ENCODE results near the gene TDRD12. TPM values are rescaled to one million over a fixed set of nuclear protein-coding genes. Genes with fewer than 3 reads are reported as not detected.
"Not testable (repeated sequence)": the region's sequence is repeated elsewhere in the genome, so short reads cannot be mapped to it uniquely, and the experiment has no call there.

Gene TDRD12
- total RNA-seq, 1 experiment from 2014 or later, result not detected

DNA sequence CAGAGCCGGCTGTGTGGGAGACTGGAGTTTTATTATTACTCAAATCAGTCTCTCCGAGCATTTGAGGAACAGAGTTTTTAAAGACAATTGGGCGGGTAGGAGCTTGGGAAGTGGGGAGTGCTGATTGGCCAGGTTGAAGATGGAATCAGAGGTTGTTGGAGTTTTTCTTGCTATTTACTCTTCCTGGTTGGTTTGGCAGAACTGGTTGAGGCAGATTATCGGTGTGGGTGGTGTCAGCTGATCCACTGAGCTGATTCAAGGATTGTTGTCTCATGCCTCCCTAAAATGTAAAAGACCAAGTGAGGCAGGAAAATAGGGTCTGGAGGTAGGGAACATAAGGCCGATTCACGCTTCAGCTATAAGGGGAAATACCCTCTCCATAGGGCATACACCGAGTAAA, 1.3 kb upstream of the TDRD12 start:
- Histone ChIP-seq H3K9me3 (ENCODE audit: low read length) (no peaks in the 10 kb centered on the region), H3K9me2 (replicated peaks; ENCODE audit: insufficient read depth, low read length) (no peaks in the 10 kb centered on the region), H3K4me1 (ENCODE audit: low read length) (no peaks in the 10 kb centered on the region), H3K27ac (ENCODE audit: low read length) (no peak overlapping the region), H3K9ac (ENCODE audit: low read length) (no peak overlapping the region), H3K27me3 (ENCODE audit: low read length) (no peaks in the 10 kb centered on the region), H3K4me3 (ENCODE audit: low read length) (no peak overlapping the region), H3K36me3 (ENCODE audit: insufficient read depth, low read length) (0 out of 2 replicates have a peak, but pooled peaks cover 6% of the 10 kb centered on the region), H3K79me2 (ENCODE audit: low read length) (no peaks in the 10 kb centered on the region), H3K4me2 (ENCODE audit: low read depth, low read length, poor library complexity, severe bottlenecking) (no peak overlapping the region), H2AFZ (ENCODE audit: low read length) (no peak overlapping the region), H4K20me1 (ENCODE audit: insufficient read depth, low read depth, low read length) (no peaks in the 10 kb centered on the region)
- no peak for DNase-seq

DNA sequence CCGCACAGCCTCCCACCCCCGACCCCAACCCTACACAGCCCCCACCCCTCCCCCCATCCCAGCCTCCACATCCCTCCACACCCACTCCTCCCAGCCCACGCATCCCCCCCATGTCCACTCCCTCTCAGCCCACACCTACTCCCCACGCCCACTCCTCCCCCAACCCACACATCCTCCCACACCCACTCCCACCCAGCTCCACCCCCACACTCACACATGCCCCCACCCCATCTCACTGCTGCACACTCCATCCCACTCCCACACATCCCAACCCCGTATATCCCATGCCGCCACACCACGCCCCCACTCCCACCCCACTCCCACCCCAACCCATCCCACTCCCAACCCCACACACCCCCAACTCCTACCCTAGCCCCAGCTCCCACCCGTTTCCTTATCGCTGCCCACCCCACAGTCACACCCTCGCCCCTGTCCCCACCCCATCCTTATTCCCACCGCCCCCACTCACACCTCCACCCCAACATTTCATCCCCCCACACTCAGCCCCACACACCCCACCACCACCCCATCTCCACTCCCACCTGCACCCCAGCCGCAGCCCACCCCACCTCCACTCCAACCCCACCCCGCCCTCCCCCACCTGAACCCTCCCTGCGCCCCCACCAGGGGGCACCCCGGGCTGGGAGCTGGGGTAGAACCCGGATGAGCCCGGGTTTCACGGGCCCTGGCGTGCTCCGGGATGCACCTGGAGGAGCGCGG, 809 bp downstream of the TDRD12 start:
- Histone ChIP-seq H4K20me1 (ENCODE audit: insufficient read depth, low read depth, low read length) (no peaks in the 10 kb centered on the region), H3K9ac (ENCODE audit: low read length) (no peak overlapping the region), H3K9me2 (replicated peaks; ENCODE audit: insufficient read depth, low read length) (no peaks in the 10 kb centered on the region), H3K36me3 (ENCODE audit: insufficient read depth, low read length) (no peaks in the 10 kb centered on the region), H3K4me1 (ENCODE audit: low read length) (no peaks in the 10 kb centered on the region), H3K4me3 (ENCODE audit: low read length) (no peak overlapping the region), H3K27ac (ENCODE audit: low read length) (no peak overlapping the region), H3K9me3 (ENCODE audit: low read length) (no peaks in the 10 kb centered on the region), H3K27me3 (ENCODE audit: low read length) (no peaks in the 10 kb centered on the region), H3K4me2 (ENCODE audit: low read depth, low read length, poor library complexity, severe bottlenecking) (no peak overlapping the region), H2AFZ (ENCODE audit: low read length) (no peak overlapping the region), H3K79me2 (ENCODE audit: low read length) (no peaks in the 10 kb centered on the region)
- DNase-seq, result no peak

DNA sequence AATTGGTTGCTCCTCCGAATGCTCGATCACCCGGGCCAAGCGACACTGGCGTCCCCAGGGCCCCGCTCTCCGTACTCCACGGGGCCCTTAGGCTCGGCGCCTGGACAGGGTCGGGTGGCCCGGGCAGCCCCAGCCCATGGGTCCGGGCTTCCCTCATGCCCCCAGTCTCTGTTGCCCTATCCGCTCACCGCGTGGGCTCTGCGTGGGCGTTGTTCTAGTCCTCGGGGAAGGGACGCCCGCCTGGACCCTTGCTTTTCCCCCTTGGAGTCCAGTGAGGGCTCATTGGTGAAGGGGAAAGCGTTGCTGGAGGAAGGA, 1.3 kb downstream of the TDRD12 start:
- H3K4me1 ChIP-seq (ENCODE audit: low read length), result no peaks in the 10 kb centered on the region
- no peak overlapping the region for H3K27ac ChIP-seq (ENCODE audit: low read length)
- H3K9ac ChIP-seq (ENCODE audit: low read length), result no peak overlapping the region
- no peaks in the 10 kb centered on the region for H3K9me3 ChIP-seq (ENCODE audit: low read length)
- H3K36me3 ChIP-seq (ENCODE audit: insufficient read depth, low read length), result no peaks in the 10 kb centered on the region
- no peaks in the 10 kb centered on the region for H3K27me3 ChIP-seq (ENCODE audit: low read length)
- H3K9me2 ChIP-seq (replicated peaks; ENCODE audit: insufficient read depth, low read length), result no peaks in the 10 kb centered on the region
- no peak overlapping the region for H3K4me2 ChIP-seq (ENCODE audit: low read depth, low read length, poor library complexity, severe bottlenecking)
- no peak overlapping the region for H3K4me3 ChIP-seq (ENCODE audit: low read length)
- no peaks in the 10 kb centered on the region for H4K20me1 ChIP-seq (ENCODE audit: insufficient read depth, low read depth, low read length)
- H3K79me2 ChIP-seq (ENCODE audit: low read length), result no peaks in the 10 kb centered on the region
- DNase-seq, result no peak
- no peak overlapping the region for H2AFZ ChIP-seq (ENCODE audit: low read length)

DNA sequence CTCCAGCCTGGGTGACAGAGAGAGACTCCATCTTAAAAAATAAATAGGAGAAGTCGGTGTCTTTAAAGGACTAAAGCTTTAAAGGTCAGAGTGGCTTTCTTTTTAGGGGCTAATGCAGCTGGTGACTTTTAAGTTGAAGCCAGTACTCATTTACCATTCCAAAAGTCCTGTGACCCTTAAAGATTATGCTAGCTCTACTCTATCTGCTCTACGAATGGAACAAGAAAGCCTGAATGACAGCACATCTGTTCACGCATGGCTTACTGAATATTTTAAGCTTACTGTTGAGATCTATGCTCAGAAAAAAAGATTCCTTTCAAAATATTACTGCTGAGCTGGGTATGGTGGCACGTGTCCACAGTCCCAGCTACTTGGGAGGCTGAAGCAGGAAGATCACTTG, 16.4 kb downstream of the TDRD12 start:
- H3K79me2 ChIP-seq (ENCODE audit: low read length), result no peaks in the 10 kb centered on the region
- no peaks in the 10 kb centered on the region for H4K20me1 ChIP-seq (ENCODE audit: insufficient read depth, low read depth, low read length)
- no peak overlapping the region for H2AFZ ChIP-seq (ENCODE audit: low read length)
- H3K9ac ChIP-seq (ENCODE audit: low read length), result no peak overlapping the region
- no peaks in the 10 kb centered on the region for H3K9me2 ChIP-seq (replicated peaks; ENCODE audit: insufficient read depth, low read length)
- no peaks in the 10 kb centered on the region for H3K36me3 ChIP-seq (ENCODE audit: insufficient read depth, low read length)
- no peaks in the 10 kb centered on the region for H3K9me3 ChIP-seq (ENCODE audit: low read length)
- no peaks in the 10 kb centered on the region for H3K27me3 ChIP-seq (ENCODE audit: low read length)
- DNase-seq, result no peak
- H3K4me2 ChIP-seq (ENCODE audit: low read depth, low read length, poor library complexity, severe bottlenecking), result no peak overlapping the region
- H3K4me3 ChIP-seq (ENCODE audit: low read length), result no peak overlapping the region
- no peak overlapping the region for H3K27ac ChIP-seq (ENCODE audit: low read length)
- peaks cover 6% of the 10 kb centered on the region for H3K4me1 ChIP-seq (ENCODE audit: low read length)

DNA sequence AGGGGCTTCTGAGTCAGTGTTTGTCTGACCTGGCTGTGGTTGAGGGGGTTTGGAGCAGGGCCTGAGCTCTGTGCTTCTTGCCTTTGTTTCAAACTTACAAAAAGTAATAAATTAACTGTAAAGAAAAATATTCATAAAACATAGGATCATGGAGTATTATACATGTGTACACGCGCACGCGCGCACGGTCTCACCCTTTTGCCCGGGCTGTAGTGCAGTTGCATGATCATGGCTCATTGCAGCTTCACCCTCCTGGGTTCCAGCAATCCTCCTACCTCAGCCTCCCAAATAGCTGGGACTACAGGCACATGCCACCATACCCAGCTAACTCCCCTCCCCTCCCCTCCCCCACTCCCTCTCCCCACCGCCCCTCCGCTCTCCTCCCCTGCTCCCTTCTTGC, 23.5 kb downstream of the TDRD12 start:
- no peak overlapping the region for H3K27ac ChIP-seq (ENCODE audit: low read length)

DNA sequence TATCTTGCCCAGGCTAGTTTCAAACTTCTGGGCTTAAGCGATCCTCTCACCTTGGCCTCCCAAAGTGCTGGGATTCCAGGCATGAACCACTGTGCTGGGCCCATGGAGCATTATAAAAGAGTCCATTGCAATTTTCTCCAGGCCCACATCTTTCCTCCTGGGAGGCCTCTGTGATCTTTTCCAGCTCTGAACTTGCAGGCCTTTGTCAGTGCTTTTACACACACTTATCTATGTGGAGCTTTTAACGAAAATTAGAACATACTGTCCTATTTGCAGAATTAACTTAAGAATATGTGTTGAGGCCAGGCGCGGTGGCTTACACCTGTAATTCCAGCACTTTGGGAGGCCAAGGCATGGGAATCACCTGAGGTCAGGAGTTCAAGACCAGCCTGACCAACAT, 23.9 kb downstream of the TDRD12 start:
- Histone ChIP-seq H3K36me3 (ENCODE audit: insufficient read depth, low read length) (no peaks in the 10 kb centered on the region), H3K79me2 (ENCODE audit: low read length) (no peaks in the 10 kb centered on the region), H3K4me1 (ENCODE audit: low read length) (peaks cover 8% of the 10 kb centered on the region), H3K27ac (ENCODE audit: low read length) (no peak overlapping the region), H2AFZ (ENCODE audit: low read length) (no peak overlapping the region), H3K9me3 (ENCODE audit: low read length) (no peaks in the 10 kb centered on the region), H4K20me1 (ENCODE audit: insufficient read depth, low read depth, low read length) (no peaks in the 10 kb centered on the region), H3K9me2 (replicated peaks; ENCODE audit: insufficient read depth, low read length) (no peaks in the 10 kb centered on the region), H3K4me2 (ENCODE audit: low read depth, low read length, poor library complexity, severe bottlenecking) (no peak overlapping the region), H3K9ac (ENCODE audit: low read length) (no peak overlapping the region), H3K27me3 (ENCODE audit: low read length) (no peaks in the 10 kb centered on the region), H3K4me3 (ENCODE audit: low read length) (no peak overlapping the region)
- DNase-seq, result no peak

More for the DNA sequence above, 23.5 kb downstream of the TDRD12 start:
- H3K4me2 ChIP-seq (ENCODE audit: low read depth, low read length, poor library complexity, severe bottlenecking), result no peak overlapping the region
- no peak overlapping the region for H3K4me3 ChIP-seq (ENCODE audit: low read length)
- H3K36me3 ChIP-seq (ENCODE audit: insufficient read depth, low read length), result no peaks in the 10 kb centered on the region
- H4K20me1 ChIP-seq (ENCODE audit: insufficient read depth, low read depth, low read length), result no peaks in the 10 kb centered on the region
- no peak overlapping the region for H3K9ac ChIP-seq (ENCODE audit: low read length)
- no peaks in the 10 kb centered on the region for H3K9me3 ChIP-seq (ENCODE audit: low read length)
- no peak for DNase-seq
- peaks cover 6% of the 10 kb centered on the region for H3K4me1 ChIP-seq (ENCODE audit: low read length)
- H3K27me3 ChIP-seq (ENCODE audit: low read length), result no peaks in the 10 kb centered on the region
- no peaks in the 10 kb centered on the region for H3K9me2 ChIP-seq (replicated peaks; ENCODE audit: insufficient read depth, low read length)
- H3K79me2 ChIP-seq (ENCODE audit: low read length), result no peaks in the 10 kb centered on the region
- H2AFZ ChIP-seq (ENCODE audit: low read length), result no peak overlapping the region

DNA sequence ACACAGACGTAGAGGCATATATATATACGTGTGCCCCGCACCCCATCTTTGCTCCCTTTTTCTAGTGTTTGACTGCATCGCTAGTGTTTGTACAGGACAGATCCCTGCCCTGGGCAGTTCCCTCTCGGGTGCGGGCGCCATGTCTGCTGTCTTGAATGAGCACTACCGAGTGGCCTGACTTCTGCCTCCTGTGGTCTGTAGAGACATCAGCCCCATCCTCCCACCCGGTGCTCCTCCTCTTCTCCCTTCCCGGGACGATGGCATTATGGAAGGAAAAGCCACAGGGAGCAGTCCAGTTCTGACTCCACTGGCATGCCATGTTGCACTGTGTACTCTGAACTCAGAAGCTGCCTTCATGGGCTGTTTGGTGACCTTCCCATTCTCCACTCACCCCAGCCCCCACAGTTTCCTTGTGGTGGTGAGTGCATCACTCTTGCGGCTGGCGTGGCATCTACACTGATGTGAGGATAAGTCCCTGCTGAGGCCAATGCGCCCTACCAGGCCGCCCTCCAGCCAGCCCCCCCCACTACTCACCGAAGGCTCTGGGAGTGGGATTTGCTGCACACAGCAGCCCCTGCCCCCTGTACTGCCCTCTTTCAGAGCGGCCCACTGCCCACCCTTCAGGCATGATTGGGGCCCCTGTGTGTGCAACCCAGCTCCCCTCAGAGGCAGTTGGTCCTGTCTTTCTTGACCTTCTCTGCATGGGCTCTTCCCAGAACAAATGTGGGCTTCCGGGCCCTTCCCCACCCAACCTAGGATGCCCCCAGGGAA, 25.2 kb downstream of the TDRD12 start:
- Histone ChIP-seq H3K9me2 (replicated peaks; ENCODE audit: insufficient read depth, low read length) (no peaks in the 10 kb centered on the region), H3K4me1 (ENCODE audit: low read length) (peaks cover 8% of the 10 kb centered on the region; the same call in 1 of the 2 replicates), H3K9ac (ENCODE audit: low read length) (no peak overlapping the region), H3K36me3 (ENCODE audit: insufficient read depth, low read length) (no peaks in the 10 kb centered on the region), H4K20me1 (ENCODE audit: insufficient read depth, low read depth, low read length) (no peaks in the 10 kb centered on the region), H3K27ac (ENCODE audit: low read length) (no peak overlapping the region), H3K4me3 (ENCODE audit: low read length) (no peak overlapping the region), H3K9me3 (ENCODE audit: low read length) (no peaks in the 10 kb centered on the region), H3K4me2 (ENCODE audit: low read depth, low read length, poor library complexity, severe bottlenecking) (no peak overlapping the region), H3K27me3 (ENCODE audit: low read length) (no peaks in the 10 kb centered on the region), H2AFZ (ENCODE audit: low read length) (no peak overlapping the region), H3K79me2 (ENCODE audit: low read length) (no peaks in the 10 kb centered on the region)
- no peak for DNase-seq

DNA sequence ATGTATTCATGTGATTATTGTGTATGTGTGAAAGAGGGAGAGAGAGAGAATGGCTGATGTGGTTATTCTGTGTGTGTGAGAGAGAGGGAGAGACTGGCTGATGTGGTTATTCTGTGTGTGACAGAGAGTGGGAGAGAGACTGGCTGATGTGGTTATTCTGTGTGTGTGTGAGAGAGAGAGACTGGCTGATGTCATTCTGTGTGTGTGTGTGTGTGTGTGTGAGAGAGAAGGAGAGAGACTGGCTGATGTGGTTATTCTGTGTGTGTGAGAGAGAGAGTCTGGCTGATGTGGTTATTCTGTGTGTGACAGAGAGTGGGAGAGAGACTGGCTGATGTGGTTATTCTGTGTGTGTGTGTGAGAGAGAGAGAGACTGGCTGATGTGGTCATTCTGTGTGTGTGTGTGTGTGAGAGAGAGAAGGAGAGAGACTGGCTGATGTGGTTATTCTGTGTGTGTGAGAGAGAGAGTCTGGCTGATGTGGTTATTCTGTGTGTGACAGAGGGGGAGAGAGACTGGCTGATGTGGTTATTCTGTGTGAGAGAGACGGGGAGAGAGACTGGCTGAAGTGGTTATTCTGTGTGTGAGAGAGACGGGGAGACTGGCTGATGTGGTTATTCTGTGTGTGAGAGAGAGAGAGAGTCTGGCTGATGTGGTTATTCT, 26.2 kb downstream of the TDRD12 start:
- not testable (repeated sequence) for H3K9me2 ChIP-seq (replicated peaks; ENCODE audit: insufficient read depth, low read length); H3K36me3 ChIP-seq (ENCODE audit: insufficient read depth, low read length); H3K4me2 ChIP-seq (ENCODE audit: low read depth, low read length, poor library complexity, severe bottlenecking); DNase-seq; H3K79me2 ChIP-seq (ENCODE audit: low read length); H2AFZ ChIP-seq (ENCODE audit: low read length); H3K9me3 ChIP-seq (ENCODE audit: low read length); H3K4me3 ChIP-seq (ENCODE audit: low read length); H4K20me1 ChIP-seq (ENCODE audit: insufficient read depth, low read depth, low read length); H3K27ac ChIP-seq (ENCODE audit: low read length); H3K4me1 ChIP-seq (ENCODE audit: low read length); H3K27me3 ChIP-seq (ENCODE audit: low read length); H3K9ac ChIP-seq (ENCODE audit: low read length)

All from Karpas-422 (cell line).